Measurements from ENCODE around the gene IGSF21. TPM values are rescaled to one million over a fixed set of nuclear protein-coding genes. Genes with fewer than 3 reads are reported as not detected.

Gene IGSF21
- total RNA-seq, 1 experiment from 2014 or later = 30.5 TPM

GRCh38 chr1:18188820-18189517, 81.4 kb downstream of the IGSF21 start:
- Mint-ChIP-seq H3K4me3 (no peak overlapping the region), H3K9me3 (no peaks in the 10 kb centered on the region), H3K4me1 (peaks cover 41% of the 10 kb centered on the region), H3K27me3 (ENCODE audit: low read depth) (no peaks in the 10 kb centered on the region), H3K36me3 (no peaks in the 10 kb centered on the region), H3K27ac (no peak overlapping the region)
- POLR2A ChIA-PET = no interaction called here
- CTCF ChIA-PET = interaction anchor here (1.7 to 2.4 kb wide), 3 partner anchors 46 to 265 kb away, joined by 3 to 6 read pairs (median 4); no protein-coding TSS in a partner anchor
- ATAC-seq (no peak), DNase-seq (ENCODE audit: low spot score) (no peak)
- TF ChIP-seq, protein P1, sequence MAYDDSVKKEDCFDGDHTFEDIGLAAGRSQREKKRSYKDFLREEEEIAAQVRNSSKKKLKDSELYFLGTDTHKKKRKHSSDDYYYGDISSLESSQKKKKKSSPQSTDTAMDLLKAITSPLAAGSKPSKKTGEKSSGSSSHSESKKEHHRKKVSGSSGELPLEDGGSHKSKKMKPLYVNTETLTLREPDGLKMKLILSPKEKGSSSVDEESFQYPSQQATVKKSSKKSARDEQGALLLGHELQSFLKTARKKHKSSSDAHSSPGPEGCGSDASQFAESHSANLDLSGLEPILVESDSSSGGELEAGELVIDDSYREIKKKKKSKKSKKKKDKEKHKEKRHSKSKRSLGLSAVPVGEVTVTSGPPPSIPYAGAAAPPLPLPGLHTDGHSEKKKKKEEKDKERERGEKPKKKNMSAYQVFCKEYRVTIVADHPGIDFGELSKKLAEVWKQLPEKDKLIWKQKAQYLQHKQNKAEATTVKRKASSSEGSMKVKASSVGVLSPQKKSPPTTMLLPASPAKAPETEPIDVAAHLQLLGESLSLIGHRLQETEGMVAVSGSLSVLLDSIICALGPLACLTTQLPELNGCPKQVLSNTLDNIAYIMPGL (CRISPR knock-in tag; IDR thresholded peaks at IDR 0.05) = no peak
- TF ChIP-seq ZMAT4 (CRISPR knock-in tag; IDR thresholded peaks at IDR 0.05) (no peak), ERG (CRISPR knock-in tag; IDR thresholded peaks at IDR 0.05) (no peak), CREB1 (CRISPR knock-in tag; IDR thresholded peaks at IDR 0.05) (no peak), EMX1 (CRISPR knock-in tag; IDR thresholded peaks at IDR 0.05) (no peak), ZBTB21 (CRISPR knock-in tag; IDR thresholded peaks at IDR 0.05; ENCODE audit: borderline replicate concordance) (no peak), SOX15 (CRISPR knock-in tag; IDR thresholded peaks at IDR 0.05) (no peak), ZNF671 (CRISPR knock-in tag; IDR thresholded peaks at IDR 0.05) (no peak), HMGA2 (CRISPR knock-in tag; IDR thresholded peaks at IDR 0.05) (no peak), MYBL2 (CRISPR knock-in tag; IDR thresholded peaks at IDR 0.05) (no peak)

DNA sequence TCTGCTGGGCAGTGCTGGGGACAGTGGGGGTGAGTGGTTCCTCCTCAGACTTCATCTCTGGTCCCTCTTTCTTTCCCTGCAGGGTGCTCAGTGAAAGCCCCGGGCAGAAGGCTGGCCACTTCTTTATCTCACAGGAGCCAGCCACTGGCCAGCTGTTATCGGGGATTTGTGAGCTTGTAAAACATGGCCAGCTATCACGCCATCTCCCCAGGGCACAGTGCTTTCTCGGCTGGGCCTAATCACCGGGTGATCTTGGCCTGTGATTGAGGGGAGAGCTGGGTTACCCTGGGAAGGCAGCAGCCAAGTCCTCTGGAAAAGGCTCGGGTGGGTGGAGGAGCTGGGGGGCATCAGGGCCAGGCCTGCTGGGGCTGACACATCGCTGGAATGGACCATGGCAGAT, 83.0 kb downstream of the IGSF21 start:
- no peaks in the 10 kb centered on the region for H3K36me3 Mint-ChIP-seq
- peaks cover 37% of the 10 kb centered on the region for H3K4me1 Mint-ChIP-seq
- ChIA-PET POLR2A (no interaction called here), CTCF (interaction anchor here (1.2 to 2.4 kb wide), 4 partner anchors 8 to 90 kb away, joined by 3 to 10 read pairs (median 4); no protein-coding TSS in a partner anchor)
- H3K9me3 Mint-ChIP-seq = no peaks in the 10 kb centered on the region
- no peak overlapping the region for H3K4me3 Mint-ChIP-seq
- no peak for ATAC-seq
- H3K27me3 Mint-ChIP-seq (ENCODE audit: low read depth) = no peaks in the 10 kb centered on the region; the same call in 1 of the 2 replicates
- DNase-seq (ENCODE audit: low spot score) = no peak
- no peak overlapping the region for H3K27ac Mint-ChIP-seq
- TF ChIP-seq MAX (CRISPR knock-in tag; IDR thresholded peaks at IDR 0.05) = no peak
- no peak for TF ChIP-seq ZNF232 (CRISPR knock-in tag; IDR thresholded peaks at IDR 0.05)
- TF ChIP-seq STAT6 (CRISPR knock-in tag; conservative IDR thresholded peaks at IDR 0.05; ENCODE audit: low read depth) = no peak
- TF ChIP-seq ZBTB21 (CRISPR knock-in tag; IDR thresholded peaks at IDR 0.05; ENCODE audit: borderline replicate concordance) = no peak
- no peak for TF ChIP-seq TEAD1 (CRISPR knock-in tag; IDR thresholded peaks at IDR 0.05)
- TF ChIP-seq, protein P2, sequence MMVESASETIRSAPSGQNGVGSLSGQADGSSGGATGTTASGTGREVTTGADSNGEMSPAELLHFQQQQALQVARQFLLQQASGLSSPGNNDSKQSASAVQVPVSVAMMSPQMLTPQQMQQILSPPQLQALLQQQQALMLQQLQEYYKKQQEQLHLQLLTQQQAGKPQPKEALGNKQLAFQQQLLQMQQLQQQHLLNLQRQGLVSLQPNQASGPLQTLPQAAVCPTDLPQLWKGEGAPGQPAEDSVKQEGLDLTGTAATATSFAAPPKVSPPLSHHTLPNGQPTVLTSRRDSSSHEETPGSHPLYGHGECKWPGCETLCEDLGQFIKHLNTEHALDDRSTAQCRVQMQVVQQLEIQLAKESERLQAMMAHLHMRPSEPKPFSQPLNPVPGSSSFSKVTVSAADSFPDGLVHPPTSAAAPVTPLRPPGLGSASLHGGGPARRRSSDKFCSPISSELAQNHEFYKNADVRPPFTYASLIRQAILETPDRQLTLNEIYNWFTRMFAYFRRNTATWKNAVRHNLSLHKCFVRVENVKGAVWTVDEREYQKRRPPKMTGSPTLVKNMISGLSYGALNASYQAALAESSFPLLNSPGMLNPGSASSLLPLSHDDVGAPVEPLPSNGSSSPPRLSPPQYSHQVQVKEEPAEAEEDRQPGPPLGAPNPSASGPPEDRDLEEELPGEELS (CRISPR knock-in tag; IDR thresholded peaks at IDR 0.05) = no peak
- TF ChIP-seq, protein P3, sequence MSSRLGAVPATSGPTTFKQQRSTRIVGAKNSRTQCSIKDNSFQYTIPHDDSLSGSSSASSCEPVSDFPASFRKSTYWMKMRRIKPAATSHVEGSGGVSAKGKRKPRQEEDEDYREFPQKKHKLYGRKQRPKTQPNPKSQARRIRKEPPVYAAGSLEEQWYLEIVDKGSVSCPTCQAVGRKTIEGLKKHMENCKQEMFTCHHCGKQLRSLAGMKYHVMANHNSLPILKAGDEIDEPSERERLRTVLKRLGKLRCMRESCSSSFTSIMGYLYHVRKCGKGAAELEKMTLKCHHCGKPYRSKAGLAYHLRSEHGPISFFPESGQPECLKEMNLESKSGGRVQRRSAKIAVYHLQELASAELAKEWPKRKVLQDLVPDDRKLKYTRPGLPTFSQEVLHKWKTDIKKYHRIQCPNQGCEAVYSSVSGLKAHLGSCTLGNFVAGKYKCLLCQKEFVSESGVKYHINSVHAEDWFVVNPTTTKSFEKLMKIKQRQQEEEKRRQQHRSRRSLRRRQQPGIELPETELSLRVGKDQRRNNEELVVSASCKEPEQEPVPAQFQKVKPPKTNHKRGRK (CRISPR knock-in tag; IDR thresholded peaks at IDR 0.05; ENCODE audit: borderline replicate concordance) = no peak
- TF ChIP-seq, protein P4, sequence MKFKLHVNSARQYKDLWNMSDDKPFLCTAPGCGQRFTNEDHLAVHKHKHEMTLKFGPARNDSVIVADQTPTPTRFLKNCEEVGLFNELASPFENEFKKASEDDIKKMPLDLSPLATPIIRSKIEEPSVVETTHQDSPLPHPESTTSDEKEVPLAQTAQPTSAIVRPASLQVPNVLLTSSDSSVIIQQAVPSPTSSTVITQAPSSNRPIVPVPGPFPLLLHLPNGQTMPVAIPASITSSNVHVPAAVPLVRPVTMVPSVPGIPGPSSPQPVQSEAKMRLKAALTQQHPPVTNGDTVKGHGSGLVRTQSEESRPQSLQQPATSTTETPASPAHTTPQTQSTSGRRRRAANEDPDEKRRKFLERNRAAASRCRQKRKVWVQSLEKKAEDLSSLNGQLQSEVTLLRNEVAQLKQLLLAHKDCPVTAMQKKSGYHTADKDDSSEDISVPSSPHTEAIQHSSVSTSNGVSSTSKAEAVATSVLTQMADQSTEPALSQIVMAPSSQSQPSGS (CRISPR knock-in tag; IDR thresholded peaks at IDR 0.05; ENCODE audit: borderline replicate concordance, low read depth) = no peak
- TF ChIP-seq ZNF425 (CRISPR knock-in tag; conservative IDR thresholded peaks at IDR 0.05) = no peak
- no peak for TF ChIP-seq MLX (CRISPR knock-in tag; IDR thresholded peaks at IDR 0.05)

Data from WTC11 (cell line).